ENCODE measurements around the gene SERINC5.

Gene SERINC5

DNA sequence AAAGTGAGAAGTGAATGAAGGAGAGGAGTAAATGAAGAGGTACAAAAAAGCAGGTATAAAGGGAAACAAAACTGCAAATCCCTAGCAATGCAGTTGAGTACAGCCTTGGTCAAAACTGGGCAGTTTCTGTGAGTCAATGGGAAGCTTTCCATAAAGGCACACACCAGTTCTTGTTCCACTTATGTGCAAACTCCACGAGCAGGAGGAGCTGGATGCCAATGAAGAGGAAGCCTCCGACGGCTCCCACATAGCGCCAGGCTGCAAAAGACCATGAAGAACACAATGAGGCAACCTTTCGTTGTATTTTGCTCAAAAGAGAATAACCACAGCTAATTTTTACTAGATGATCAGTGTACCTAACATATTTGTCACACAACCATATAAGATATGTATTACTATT, 81.1 kb downstream of the SERINC5 start:
- DNase-seq (ENCODE audit: insufficient read length, low spot score) (no peak), FAIRE-seq (no peak)
- TF ChIP-seq, protein P1, sequence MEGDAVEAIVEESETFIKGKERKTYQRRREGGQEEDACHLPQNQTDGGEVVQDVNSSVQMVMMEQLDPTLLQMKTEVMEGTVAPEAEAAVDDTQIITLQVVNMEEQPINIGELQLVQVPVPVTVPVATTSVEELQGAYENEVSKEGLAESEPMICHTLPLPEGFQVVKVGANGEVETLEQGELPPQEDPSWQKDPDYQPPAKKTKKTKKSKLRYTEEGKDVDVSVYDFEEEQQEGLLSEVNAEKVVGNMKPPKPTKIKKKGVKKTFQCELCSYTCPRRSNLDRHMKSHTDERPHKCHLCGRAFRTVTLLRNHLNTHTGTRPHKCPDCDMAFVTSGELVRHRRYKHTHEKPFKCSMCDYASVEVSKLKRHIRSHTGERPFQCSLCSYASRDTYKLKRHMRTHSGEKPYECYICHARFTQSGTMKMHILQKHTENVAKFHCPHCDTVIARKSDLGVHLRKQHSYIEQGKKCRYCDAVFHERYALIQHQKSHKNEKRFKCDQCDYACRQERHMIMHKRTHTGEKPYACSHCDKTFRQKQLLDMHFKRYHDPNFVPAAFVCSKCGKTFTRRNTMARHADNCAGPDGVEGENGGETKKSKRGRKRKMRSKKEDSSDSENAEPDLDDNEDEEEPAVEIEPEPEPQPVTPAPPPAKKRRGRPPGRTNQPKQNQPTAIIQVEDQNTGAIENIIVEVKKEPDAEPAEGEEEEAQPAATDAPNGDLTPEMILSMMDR (IDR thresholded peaks at IDR 0.05; ENCODE audit: insufficient read depth, missing control alignments) = no peak

DNA sequence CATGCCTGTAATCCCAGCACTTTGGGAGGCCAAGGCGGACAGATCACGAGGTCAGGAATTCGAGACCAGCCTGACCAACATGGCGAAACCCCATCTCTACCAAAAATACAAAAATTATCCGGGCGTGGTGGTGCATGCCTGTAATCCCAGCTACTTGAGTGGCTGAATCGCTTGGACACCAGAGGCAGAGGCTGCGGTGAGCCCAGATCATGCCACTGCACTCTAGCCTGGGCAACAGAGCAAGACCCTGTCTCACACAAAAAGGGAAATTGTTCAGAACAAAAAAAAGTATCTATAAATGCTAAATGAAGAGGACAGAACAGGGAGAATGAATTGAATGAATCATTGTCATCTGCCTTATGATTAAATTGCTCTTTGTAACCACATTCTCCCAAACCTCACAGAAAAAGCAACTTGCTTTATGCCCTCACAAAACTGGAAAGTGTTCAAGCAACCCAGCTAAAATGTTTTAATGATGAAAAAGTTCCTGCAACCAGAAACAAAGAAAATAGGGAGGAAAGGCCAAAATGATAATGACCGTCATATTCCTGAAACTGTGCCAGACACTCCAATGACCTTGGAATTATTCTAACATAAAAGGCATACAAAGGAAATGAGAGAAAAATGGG, 83.7 kb downstream of the SERINC5 start:
- FAIRE-seq = no peak
- DNase-seq (ENCODE audit: insufficient read length, low spot score) = no peak
- TF ChIP-seq, protein P1 (IDR thresholded peaks at IDR 0.05; ENCODE audit: insufficient read depth, missing control alignments) = no peak

DNA sequence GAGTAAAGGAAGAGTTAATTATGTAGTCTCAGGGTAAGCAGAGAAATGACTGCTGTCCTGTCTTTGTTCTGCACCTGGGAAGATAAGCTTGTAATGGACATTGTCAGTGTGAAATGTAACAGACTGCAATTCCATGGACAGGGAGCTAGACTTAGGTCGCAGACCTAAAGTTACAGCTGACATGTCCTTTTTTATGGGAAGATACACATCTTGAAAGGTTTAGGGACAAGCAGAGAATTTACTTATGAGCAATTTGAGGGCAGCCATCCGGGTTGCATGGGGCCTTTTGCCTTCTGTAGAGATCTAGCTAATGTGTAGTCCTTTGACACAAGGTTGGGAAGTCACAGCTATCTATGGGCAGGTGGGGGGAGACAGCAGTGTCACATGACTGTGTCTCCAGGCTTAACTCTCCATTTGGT, 85.7 kb downstream of the SERINC5 start:
- TF ChIP-seq, protein P1 (IDR thresholded peaks at IDR 0.05; ENCODE audit: insufficient read depth, missing control alignments) = no peak
- no peak for DNase-seq (ENCODE audit: insufficient read length, low spot score)
- no peak for FAIRE-seq

DNA sequence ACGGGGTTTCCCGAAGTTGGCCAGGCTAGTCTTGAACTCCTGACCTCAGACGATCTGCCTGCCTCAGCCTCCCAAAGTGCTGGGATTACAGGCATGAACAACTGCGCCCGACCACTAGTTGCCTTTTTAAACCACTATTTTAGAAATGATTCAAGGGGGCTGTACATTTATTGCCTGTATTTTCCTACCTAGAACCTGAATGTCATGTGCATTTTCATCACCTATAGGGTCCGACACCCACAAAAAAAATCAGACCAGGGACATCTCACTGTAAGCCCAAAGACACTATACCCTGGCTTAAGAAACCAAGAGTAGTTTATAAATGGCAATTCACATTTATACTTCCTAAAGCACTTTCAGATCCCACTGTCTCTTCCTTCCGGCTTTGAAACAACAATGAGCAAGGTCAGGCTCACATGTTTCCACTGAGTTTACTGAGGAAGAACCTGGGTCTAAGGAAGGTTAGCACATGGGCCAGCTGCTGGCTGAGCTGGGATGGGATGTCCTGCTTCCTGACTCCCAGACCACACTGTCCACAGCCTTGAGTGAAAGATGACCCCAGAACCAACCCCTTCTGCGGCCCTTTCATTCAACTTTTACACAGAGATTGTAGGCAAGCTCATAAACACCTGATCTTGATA, 87.3 kb downstream of the SERINC5 start:
- no peak for DNase-seq (ENCODE audit: insufficient read length, low spot score)
- no peak for FAIRE-seq
- TF ChIP-seq, protein P1 (IDR thresholded peaks at IDR 0.05; ENCODE audit: insufficient read depth, missing control alignments) = no peak

DNA sequence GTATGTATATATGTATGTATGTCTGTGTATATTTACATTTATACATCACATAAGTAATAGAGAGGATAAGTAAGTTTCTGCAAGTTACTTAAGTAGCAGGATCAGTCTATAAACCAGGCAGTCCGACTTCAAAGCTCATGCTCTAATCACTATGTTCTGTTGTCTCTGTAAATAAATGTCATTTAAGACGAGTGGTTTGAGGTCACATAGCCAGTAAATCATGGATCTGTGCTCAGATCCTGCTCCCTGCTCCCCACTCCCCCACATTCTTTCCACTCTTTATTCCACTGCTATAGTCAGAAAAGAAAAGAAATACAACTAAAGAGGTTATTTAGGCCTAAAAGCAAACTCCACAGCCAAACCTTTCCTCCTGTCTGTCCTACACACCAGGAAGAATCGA, 90.4 kb downstream of the SERINC5 start:
- TF ChIP-seq, protein P1 (IDR thresholded peaks at IDR 0.05; ENCODE audit: insufficient read depth, missing control alignments) = no peak
- DNase-seq (ENCODE audit: insufficient read length, low spot score) (no peak), FAIRE-seq (no peak)

DNA sequence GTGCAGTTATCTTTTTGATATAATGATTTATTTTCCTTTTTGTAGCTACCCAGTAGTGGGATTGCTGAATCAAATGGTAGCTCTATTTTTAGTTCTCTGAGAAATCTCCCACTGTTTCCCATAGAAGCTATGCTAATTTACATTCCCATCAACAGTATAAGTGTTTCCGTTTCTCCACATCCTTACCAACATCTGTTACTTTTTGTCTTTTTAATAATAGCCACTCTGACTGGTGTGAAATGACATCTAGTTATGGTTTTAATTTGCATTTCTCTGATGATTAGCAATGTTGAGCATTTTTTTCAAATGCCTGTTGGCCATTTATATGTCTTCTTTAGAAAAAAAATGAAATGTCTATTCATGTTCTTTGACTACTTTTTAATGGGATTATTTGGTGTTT, 94.7 kb downstream of the SERINC5 start:
- FAIRE-seq = no peak
- TF ChIP-seq, protein P1 (IDR thresholded peaks at IDR 0.05; ENCODE audit: insufficient read depth, missing control alignments) = no peak

DNA sequence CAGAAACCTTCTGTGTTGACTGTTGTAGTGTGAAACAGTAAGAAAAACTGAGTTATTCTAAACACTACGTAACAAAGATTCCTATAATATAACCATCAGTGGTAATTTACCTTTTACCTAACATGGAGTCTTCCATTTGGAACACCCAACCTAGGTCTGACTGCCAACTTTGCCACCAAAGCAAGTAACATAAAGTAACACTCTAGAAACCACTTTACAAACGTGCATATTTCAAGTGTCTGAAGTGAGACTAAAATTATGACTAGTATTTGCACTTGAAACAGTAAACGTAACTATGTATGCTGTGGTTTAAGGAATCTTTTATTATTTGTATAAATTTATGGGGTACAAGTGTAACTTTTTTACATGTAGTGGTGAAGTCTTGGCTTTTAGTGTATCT, 95.6 kb downstream of the SERINC5 start:
- FAIRE-seq = no peak
- TF ChIP-seq, protein P1 (IDR thresholded peaks at IDR 0.05; ENCODE audit: insufficient read depth, missing control alignments) = no peak
- no peak for DNase-seq (ENCODE audit: insufficient read length, low spot score)

More for the DNA sequence above, 94.7 kb downstream of the SERINC5 start:
- DNase-seq (ENCODE audit: insufficient read length, low spot score) = no peak

Measured in D721Med (cell line).